Stimulated activated naive CD4-positive, alpha-beta T cell treated with Interleukin-2 at 50 U/mL for 16 hours (primary cell): ENCODE results near the gene ATN1.
A peak's percentile ranks its signal among the peaks of the same experiment; 100 is the strongest.

Source experiments
- DNase-seq: peaks from one replicate; lab custom pipeline; 2025; lab: John Stamatoyannopoulos, UW

Gene ATN1

DNA sequence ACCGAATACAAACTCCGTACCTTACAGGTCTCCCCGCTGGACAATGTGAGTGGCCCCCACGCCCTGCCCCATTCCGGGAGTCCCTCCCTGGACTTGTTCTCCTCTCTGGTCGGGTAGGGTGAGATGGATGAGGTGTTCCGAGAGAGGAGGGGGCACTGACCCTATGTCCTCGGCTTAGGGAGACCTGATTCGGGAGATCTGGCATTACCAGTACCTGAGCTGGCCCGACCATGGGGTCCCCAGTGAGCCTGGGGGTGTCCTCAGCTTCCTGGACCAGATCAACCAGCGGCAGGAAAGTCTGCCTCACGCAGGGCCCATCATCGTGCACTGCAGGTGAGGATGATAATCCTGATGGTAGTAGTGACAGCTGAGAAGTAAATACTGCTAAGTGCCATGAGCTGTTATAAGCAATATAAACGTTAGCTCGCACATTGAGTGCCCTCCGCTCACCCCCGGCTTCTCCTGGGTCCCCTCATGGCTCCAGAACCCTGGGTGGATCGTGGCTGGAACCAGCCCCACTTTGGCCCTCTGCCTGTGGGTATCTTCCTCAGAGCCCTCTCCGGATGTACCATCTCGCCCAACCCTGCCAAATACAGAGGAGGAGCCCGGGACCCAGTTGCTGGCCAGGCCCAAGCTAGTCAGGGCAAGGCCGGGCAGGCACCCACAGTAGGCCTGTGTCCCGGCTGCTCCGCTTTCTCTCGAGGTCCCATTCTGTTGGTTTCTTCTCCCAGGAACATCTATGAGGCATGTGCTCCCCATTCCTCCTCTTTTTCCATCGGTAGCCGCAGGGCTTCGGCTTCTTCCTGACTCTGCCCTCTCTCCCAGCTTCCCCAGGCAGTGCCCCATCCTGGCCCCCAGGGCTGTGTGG is 30.2 kb downstream of the ATN1 start:
- DNase-seq = no peak

DNA sequence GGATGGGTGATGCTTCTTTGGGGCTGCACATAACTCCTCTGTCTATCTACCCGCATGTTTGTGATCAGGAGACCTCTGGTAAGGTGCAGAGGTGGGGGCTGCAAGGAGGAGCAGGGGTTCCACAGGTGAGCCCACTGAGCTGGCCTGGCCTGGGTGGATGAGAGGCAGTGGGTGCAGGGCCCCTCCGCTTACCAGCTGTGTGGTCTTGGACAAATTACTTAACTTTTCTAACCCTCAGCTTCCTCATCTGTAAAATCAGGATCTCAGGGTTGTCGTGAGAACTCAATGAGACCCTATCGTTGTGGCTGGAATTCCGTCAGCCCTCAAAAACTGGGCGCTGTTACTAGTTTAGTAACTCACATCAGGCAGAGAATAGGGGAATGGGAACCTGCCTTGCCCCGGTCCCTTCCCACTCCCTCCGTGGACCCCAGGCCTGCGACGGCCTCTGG is 30.9 kb downstream of the ATN1 start:
- DNase-seq = no peak

DNA sequence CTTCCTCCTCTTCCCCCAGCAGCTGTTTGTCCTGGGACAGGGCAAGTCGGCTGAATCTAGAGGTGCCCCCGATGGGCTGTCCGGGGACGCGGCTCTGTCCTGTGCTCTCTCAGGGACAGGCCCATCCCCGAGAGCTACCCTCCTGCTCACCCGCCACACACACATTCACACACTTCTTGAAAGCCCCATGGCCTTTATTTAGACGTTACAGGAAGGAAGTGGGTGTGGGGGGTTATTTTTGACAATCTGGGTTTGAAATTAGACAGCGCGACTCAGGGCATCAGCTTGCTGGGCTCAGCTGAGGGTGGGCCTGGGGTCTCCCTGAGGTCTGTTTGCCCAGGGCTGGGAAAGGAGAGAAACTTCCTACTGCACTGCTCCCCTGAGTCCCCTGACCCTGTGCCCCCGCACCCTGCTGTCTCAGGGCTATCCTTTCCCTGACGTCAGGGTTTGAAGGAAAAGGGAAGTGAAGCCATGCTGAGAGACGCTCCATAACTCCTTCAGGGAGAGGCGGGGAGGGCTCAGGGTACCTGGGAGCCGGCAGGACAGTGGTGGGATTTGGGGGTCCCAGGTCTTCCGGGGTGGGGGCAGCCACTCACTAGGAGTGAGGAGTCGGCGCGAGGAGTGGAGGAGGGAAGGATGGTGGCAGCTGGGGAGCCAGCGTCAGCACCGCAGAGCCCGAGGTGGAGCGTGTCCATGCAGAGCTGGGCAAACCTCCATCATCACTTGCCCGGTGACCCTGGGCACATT is 31.5 kb downstream of the ATN1 start:
- peak; percentile 72 for DNase-seq

DNA sequence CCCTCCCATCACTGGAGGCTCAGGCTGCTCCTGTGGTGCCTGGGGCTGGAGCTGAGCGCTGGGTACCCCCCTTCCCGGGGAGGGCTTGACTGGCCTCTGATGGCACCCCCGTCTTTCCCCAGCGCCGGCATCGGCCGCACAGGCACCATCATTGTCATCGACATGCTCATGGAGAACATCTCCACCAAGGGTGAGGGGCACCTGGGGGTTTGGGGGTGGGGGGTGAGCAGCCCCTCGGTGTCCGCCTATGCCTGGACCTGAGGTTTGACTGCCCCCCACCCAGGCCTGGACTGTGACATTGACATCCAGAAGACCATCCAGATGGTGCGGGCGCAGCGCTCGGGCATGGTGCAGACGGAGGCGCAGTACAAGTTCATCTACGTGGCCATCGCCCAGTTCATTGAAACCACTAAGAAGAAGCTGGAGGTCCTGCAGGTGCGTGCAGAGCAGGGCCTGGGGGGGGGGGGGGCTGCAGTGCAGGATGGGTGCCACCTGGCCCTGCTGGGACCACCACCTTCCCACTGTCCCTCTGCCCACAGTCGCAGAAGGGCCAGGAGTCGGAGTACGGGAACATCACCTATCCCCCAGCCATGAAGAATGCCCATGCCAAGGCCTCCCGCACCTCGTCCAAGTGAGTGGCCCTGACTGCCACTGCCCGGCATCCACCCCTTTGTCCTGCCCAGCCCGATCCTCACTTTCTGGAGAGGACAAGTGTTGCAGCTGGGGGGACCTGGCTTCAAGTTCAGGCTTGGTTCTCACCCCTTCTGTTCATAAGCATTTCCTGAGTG is 32.2 kb downstream of the ATN1 start:
- no peak for DNase-seq

DNA sequence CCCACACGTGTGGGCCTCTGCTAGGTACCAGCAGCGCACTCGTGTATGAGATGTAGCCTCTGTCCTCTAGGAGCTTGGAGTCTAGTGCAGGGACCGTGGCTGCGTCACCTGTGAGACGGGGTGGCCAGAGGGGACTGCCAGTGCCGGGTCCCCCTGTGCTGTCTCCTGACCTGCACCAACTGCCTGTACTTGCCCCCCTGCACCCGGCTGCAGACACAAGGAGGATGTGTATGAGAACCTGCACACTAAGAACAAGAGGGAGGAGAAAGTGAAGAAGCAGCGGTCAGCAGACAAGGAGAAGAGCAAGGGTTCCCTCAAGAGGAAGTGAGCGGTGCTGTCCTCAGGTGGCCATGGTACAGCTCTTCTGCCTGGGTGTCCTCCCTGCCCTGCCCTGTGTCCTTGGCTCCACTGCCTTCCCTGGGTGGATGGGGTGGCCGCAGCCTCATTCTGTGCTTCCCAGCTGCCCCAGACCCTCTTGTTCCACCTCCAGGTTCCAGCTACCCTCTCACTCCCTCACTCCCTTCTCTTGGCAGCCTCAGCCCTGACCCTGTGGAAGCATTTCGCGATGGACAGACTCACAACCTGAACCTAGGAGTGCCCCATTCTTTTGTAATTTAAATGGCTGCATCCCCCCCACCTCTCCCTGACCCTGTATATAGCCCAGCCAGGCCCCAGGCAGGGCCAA is 33.0 kb downstream of the ATN1 start:
- DNase-seq = no peak

DNA sequence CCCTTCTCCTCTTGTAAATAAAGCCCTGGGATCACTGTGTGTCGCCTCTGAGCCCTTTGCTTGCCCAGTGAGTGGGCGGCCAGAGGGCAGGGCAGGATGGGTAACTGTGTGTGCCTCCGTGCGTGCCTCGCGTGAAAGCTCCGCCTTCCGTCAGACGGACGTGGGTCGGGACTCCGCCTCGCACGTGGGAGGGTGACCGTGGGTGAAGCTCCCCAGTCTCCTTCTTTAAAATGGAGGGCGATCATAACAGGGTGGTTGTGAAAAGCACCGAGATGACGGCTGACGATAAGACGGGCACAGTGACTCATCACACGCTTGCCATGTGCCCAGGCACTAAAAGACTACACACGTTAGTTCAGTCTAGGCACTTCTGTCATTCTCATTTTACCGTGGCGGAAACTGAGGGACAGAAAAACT is 33.5 kb downstream of the ATN1 start:
- peak; percentile 96 for DNase-seq

DNA sequence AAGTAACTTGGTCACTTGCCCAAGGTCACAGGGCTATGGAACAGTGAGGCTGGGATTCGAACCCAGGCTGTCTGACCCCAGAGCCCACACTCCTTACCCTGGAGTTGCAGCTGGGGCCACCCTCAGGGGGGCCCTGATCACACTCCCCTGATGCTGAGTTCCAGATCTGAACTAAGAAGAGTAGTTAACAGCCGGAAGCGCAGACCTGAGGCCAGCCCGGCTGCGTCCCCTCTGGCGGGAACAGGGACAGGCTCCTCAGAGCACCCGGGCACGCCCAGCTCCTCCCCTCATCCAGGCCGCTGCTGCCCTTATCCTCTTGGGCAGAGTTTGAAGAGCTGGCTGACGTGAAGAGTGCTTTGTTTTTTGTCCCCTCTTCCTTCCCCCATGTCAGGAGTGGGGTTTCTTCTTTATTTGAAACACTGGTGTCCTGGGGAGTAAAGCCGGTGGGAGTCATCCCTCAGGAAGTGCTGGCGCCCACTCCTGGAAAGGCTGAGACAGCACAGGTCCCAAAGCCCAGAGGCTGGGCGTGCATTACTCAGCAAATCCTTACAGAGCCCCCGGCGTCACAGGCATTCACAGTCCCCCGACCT is 34.0 kb downstream of the ATN1 start:
- peak; percentile 61 for DNase-seq

DNA sequence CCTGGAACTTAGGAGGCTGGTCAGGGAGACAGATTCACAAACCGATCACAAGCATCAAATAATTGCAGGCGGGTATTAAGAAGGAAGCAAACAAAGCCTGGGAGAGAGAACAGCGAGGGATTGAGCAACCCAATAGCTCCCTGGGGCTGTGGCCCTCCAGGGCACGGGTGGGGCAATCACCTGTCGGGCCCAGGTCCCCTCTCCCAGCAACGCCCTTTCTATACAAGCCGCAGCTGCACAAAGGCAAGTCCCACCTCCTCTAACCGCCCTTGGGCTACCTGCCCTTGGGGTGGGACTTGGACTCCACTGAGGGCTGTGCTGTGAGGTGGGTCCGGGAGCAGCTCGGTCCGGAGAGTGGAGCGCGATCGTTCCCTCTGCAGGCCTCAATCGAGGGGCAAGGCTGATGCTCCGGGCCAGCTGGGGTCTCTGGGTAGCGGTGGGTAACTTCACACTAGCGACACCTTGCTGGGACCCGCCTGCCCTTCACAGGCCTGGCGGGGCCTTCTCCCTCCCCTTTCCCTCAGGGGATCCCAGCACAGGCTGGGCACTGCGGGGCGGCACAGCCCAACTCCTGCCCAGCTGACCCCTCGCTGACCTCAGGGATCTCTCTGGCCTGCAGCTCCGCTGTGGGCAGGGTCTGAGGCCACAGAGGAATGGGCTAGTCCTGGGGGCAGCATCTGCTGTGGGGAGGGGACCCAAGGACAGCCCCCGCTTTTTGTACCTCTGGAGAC is 34.7 kb downstream of the ATN1 start:
- no peak for DNase-seq

DNA sequence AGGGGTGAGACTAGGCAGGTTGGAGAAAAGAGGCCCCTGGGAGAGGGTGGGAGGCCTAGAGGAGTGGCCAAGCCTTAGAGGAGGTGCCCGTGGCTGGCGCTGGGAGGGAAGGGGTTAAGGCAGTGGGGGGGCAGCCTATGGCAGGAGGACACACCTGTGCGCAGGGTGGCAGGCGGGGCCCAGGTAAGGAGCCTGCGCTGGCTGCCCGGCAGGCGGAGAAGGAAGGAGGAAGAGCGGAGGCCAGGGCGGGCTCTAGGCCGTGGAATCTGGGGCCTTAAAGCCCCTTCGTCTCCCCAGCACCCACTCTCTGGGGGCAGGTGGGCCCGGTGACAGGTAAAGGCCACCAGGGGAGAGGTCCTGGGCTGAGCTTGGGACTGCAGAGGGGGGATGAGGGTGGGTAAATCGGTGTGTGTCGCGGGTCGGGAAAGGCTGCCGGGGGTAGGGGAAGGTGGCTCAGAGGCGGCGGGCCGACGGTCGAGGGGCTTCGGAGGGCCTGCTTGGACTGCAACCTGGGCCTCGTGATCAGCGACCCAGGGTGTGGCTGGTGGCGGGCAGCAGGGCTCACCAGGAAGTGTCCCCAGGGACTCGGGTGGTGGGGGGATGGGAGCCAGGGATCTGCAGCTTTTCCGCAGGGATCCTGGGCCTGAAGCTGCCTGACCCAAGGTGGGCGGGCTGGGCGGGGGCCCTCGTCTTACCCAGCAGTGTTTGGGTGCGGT is 35.4 kb downstream of the ATN1 start:
- DNase-seq = no peak

DNA sequence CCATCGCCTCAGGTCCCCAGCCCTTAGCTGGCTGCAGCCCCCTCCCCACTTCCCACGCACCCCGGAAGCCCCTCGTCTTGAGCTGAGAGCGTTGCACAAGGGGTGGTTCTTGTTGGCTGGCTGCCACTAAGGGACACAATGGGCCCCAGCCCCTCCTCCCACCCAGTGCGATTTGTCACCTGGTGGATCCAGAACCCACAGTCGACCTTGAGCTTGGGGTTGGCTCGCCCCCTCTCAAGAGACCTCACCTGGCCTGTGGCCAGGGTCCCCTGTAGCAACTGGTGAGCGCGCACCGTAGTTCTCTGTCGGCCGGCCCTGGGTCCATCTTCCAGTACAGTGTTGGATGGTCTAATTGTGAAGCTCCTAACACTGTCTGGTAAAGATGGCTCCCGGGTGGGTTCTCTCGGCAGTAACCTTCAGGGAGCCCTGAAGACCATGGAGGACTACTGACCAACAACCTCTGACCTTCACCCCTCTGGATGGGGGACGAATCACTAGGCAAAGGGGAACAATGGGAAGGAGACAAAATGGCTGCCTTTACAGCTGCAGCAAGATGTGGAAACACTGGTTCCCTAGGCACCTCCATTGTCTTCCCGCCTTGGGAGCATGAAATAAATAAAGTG is 36.1 kb downstream of the ATN1 start:
- DNase-seq = no peak

DNA sequence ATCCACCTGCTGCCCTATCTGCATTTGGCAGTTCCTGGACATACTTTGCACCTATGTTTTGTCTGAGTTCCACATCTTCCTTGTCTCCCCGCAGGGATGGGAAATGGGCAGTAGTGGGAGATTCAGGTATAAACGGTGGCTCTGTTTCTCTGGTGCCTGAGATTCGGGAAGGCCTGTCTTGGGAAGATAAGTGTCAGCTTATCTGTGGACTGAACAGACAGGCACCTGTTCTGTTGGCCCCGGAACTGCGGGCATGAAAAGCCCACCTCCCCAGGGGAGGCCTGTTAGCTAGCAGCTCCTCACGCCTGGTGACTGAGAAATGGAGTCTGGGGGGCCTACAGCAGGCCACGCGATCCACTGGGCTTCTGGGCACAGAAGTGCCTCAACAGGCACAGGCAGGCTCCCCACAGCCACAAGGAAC is 36.9 kb downstream of the ATN1 start:
- DNase-seq = no peak

DNA sequence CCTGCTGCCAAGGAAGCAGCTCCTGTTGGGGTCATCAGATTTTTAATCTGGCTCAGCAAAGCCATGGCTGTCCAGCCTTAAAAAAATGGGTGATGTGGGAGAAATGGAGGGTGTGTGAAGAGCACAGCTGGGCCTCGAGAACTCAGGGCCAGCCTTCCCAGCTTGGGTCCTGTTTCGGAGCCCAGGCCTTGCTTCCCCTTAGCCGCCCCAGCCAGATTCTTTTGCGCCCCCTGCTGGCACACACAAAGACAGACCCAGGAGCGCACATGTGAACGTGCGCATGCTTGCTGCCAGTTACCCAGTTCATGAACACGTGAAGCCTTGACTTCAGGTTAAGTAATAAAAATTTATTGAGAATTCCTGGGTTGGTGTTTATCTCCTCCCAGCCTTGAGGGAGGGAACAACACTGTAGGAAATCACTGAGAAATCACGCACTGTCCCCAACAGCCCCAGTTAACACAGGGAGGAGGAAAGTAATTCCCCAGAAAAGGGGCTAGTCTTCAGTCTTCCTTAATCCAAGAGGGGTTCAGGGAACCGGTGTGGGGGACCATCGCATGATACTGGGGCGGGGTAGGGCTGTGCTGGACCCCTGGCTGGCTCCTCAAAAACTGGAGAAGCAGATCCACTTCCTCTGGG is 37.4 kb downstream of the ATN1 start:
- peak; percentile 82 for DNase-seq

DNA sequence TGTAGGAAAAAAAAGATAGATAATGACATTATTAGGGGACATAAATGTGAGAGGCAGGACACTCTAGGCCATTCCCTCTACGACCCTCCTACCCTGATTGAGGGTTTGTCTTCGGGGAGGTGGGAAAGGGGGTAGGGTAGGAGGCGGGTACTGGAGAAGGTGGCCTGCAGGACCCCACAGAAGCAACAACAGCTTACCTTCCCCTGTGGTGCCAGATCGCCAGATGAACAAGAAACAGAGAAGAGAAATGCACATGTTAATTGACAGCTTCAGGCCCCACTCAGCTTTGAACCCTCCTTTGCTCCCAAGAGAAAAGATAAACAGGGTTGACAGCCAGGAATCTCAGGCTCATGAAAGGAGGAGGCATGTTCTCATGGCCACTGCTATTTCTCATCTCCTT is 38.0 kb downstream of the ATN1 start:
- no peak for DNase-seq

DNA sequence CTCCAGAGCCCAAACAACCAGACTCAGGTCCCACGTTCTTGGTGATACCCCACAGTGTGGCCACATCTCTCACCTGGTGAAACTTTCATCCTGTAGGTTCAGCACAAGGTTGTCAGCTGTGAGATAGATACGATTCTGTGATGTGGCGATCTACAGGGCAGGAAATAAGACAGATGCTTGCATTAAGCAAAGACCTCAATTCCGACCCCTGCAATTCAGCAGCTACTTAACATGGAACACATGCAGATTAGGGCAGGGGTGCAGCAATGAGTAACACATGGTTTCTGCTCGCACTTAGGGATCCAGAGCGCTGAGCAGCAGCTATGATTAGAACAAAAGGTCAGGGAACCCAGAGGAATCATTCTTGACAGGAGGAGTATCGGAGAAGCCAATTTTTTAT is 38.6 kb downstream of the ATN1 start:
- no peak for DNase-seq

DNA sequence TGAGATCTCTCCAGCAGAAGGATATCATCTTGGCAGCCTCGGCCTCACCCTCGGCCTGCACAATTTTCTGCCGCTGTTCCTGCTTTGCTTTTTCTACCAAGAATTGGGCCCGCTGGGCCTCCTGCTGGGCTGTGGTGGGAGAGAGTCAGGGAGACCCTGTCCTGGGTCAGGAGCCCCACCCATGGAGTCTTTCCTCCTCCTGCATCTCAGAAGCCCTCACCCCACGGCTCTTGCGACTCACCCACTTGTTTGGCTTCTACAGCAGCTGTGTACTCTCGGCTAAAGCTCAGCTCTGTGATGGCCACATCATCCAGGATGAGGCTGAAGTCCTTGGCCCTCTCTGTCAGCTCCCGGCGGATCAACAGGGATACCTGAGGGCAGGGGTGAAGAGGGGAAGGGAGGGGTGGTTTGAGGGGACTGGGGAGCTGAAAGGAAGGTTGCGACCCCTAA is 39.9 kb downstream of the ATN1 start:
- DNase-seq = no peak

DNA sequence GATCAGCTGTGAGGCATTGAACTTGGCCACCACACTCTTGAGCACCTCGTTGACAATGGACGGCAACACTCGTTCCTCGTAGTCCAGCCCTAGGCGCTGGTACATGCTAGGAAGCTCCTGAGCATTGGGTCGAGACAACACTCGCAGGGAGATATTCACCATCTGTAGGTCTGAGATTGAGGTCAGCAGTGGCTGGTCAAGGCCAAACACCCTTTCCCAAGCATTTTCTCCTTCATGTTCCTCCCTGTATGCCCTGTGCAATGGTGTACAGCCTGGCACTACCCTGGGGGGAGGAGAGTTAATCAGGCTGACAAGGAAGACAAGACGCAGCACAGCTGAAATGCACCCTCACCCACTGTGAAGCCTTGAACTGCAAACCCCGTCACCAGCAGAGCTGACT is 40.7 kb downstream of the ATN1 start:
- no peak for DNase-seq

DNA sequence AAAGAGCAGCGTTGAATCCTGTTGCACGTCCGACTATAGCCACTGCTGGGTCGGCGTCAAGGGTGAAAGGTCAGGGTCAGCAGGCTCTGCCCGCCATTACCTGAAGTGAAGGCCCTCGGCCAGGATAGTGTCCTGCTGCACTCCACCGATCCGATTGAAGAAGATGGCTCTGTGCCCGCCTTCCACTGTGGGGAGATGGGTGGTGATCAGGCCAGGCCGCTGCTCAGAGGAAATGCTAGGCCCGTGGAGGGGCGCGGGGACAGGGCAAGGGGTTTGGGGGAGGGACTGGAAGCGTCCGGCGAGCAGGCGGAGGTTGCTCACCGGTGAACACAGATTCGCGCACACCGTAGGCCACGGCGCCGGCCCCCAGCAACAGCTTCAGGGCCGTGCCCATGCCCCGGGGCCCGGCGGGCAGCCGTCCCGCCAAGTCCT is 42.4 kb downstream of the ATN1 start:
- no peak for DNase-seq

DNA sequence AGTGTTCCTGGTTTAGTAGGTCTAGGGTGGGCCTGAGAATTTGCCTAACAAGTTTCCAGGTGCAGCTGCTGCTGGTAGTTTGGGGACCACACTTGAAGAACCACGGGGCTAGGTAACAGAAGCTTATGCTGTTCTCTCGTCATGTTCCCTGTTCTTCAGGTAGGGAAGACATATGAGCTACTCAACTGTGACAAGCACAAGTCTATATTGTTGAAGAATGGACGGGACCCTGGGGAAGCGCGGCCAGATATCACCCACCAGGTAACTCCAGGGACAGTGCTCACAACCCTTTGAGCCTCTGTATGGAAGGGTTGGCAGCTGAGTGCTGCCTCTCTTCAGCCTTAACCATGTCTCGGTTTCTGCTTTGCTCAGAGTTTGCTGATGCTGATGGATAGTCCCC is 46.4 kb downstream of the ATN1 start:
- DNase-seq = no peak
